GM12878 (cell line): ENCODE results near the gene ST7. TPM values are rescaled to one million over a fixed set of nuclear protein-coding genes. Genes with fewer than 3 reads are reported as not detected.

Source experiments
- ATF7 ChIP-seq: fragments of 450-650 bp; IDR thresholded peaks from 2 replicates; pipeline ENCODE4 v1.6.1; 2016; ENCODE audit warnings: low read depth, mild to moderate bottlenecking
- CBFB ChIP-seq: IDR thresholded peaks from 2 replicates; pipeline ENCODE4 v1.6.1; 2016; ENCODE audit warnings: antibody characterized with exemption, low read depth
- ESRRA ChIP-seq: IDR thresholded peaks from 2 replicates; pipeline ENCODE4 v1.6.1; 2012; ENCODE audit warnings: mild to moderate bottlenecking, low read length, improper control_type of control experiment
- ETV6 ChIP-seq, 2 experiments: fragments of 450-650 bp in 1 of 2; IDR thresholded peaks in 1 of 2; conservative IDR thresholded peaks in 1 of 2; 2 replicates each; pipeline ENCODE4 v1.6.1; 2014; ENCODE audit warnings: antibody characterized with exemption in 1 of 2, borderline replicate concordance in 1 of 2, low read depth in 1 of 2, mild to moderate bottlenecking in 1 of 2, moderate library complexity in 1 of 2
- GATAD2B ChIP-seq: fragments of 450-650 bp; conservative IDR thresholded peaks from 2 replicates; pipeline ENCODE4 v1.6.1; 2017; ENCODE audit warnings: low read depth, mild to moderate bottlenecking, moderate library complexity
- HDAC2 ChIP-seq: fragments of 200-600 bp; sonication (generic); IDR thresholded peaks from 2 replicates; pipeline ENCODE4 v1.6.1; 2017
- MTA3 ChIP-seq: IDR thresholded peaks from 2 replicates; pipeline ENCODE4 v1.6.1; 2012; ENCODE audit warnings: low read length, inconsistent platforms, borderline replicate concordance
- NFXL1 ChIP-seq: fragments of 450-650 bp; IDR thresholded peaks from 2 replicates; pipeline ENCODE4 v1.6.1; 2017; ENCODE audit warnings: antibody characterized with exemption, mild to moderate bottlenecking, borderline replicate concordance
- NFYA ChIP-seq: IDR thresholded peaks from 2 replicates; pipeline ENCODE4 v1.6.1; 2011; ENCODE audit warnings: low read depth, mild to moderate bottlenecking, low read length, improper control_type of control experiment, borderline replicate concordance
- NR2C1 ChIP-seq: fragments of 450-650 bp; IDR thresholded peaks from 2 replicates; pipeline ENCODE4 v1.6.1; 2017; ENCODE audit warnings: antibody characterized with exemption, mild to moderate bottlenecking, moderate library complexity
- NR2F1 ChIP-seq: fragments of 450-650 bp; conservative IDR thresholded peaks from 2 replicates; pipeline ENCODE4 v1.6.1; 2017; ENCODE audit warnings: mild to moderate bottlenecking
- RB1 ChIP-seq: fragments of 450-650 bp; formaldehyde crosslinking; IDR thresholded peaks from 2 replicates; pipeline ENCODE4 v1.6.1; 2017; ENCODE audit warnings: mild to moderate bottlenecking, borderline replicate concordance
- SUZ12 ChIP-seq: fragments of 200-600 bp; sonication (generic); IDR thresholded peaks from one replicate; pipeline ENCODE4 v1.6.1; 2018; ENCODE audit warnings: antibody characterized with exemption, mild to moderate bottlenecking; ENCODE audit not compliant: unreplicated experiment
- TCF7 ChIP-seq: IDR thresholded peaks from 2 replicates; pipeline ENCODE4 v1.6.1; 2014; ENCODE audit warnings: antibody characterized with exemption, borderline replicate concordance
- WRNIP1 ChIP-seq: IDR thresholded peaks from 2 replicates; pipeline ENCODE4 v1.6.1; 2011; ENCODE audit warnings: low read depth, low read length, improper control_type of control experiment, borderline replicate concordance
- ZNF622 ChIP-seq: fragments of 450-650 bp; IDR thresholded peaks from 2 replicates; pipeline ENCODE4 v1.6.1; 2017; ENCODE audit warnings: mild to moderate bottlenecking, inconsistent platforms
- polyA plus RNA-seq, 11 experiments: library from polyadenylated mRNA; depleted of rRNA in 4 of 11; unstranded in 6 of 11; stranded (reverse) in 5 of 11; fragments of >200 nt; fragmentation: Nextera tagmentation in 4 of 11; fragmentation: Illumina TruSeq in 1 of 11; extraction: Ambion mirVana in 4 of 11; extraction: Trizol in 1 of 11; gene quantifications; 1 replicate in 1 of 11; 2 replicates in 10 of 11; pipeline versions ENCODE4 v1.2.1 to v1.2.3, GENCODE V29; 2011 to 2016; ENCODE audit warnings: inconsistent platforms in 2 of 11, missing spikeins in 2 of 11, low read depth in 1 of 11
- total RNA-seq, 4 experiments: library from RNA; depleted of rRNA in 3 of 4; stranded (reverse); fragments of >200 nt in 3 of 4; fragmentation: Illumina TruSeq in 1 of 4; extraction: Trizol in 1 of 4; gene quantifications; 2 replicates each; pipeline versions ENCODE4 v1.2.1 to v1.2.3, GENCODE V29; 2013 to 2021
- TF ChIP-seq, protein P1 (sequence below): IDR thresholded peaks from 2 replicates; pipeline ENCODE4 v1.6.1; 2012; ENCODE audit warnings: improper control_type of control experiment, low read depth, low read length; ENCODE audit not compliant: insufficient replicate concordance
- TF ChIP-seq, protein P2 (sequence below): fragments of 450-650 bp; IDR thresholded peaks from 2 replicates; pipeline ENCODE4 v1.6.1; 2016; ENCODE audit warnings: mild to moderate bottlenecking
- TF ChIP-seq, protein P3 (sequence below): IDR thresholded peaks from 2 replicates; pipeline ENCODE4 v1.6.1; 2011; ENCODE audit warnings: mild to moderate bottlenecking, low read depth, low read length, moderate library complexity; ENCODE audit not compliant: insufficient replicate concordance
- TF ChIP-seq, protein P4 (sequence below): IDR thresholded peaks from 2 replicates; pipeline ENCODE4 v1.6.1; 2011; ENCODE audit warnings: low read depth, low read length, improper control_type of control experiment, borderline replicate concordance
- TF ChIP-seq, protein P5 (sequence below): IDR thresholded peaks from 2 replicates; pipeline ENCODE4 v1.6.1; 2011; ENCODE audit warnings: borderline replicate concordance, low read depth, mild to moderate bottlenecking, moderate library complexity, mixed read lengths, low read length; ENCODE audit not compliant: insufficient read depth; ENCODE audit errors: extremely low read length

The ST7 gene
- total and polyA plus RNA-seq, 10 of the 15 experiments (the other 5 are each of a cell fraction or from before 2014, with no cell fraction given), result 27.7 to 76.4 (median 53.6) TPM

DNA sequence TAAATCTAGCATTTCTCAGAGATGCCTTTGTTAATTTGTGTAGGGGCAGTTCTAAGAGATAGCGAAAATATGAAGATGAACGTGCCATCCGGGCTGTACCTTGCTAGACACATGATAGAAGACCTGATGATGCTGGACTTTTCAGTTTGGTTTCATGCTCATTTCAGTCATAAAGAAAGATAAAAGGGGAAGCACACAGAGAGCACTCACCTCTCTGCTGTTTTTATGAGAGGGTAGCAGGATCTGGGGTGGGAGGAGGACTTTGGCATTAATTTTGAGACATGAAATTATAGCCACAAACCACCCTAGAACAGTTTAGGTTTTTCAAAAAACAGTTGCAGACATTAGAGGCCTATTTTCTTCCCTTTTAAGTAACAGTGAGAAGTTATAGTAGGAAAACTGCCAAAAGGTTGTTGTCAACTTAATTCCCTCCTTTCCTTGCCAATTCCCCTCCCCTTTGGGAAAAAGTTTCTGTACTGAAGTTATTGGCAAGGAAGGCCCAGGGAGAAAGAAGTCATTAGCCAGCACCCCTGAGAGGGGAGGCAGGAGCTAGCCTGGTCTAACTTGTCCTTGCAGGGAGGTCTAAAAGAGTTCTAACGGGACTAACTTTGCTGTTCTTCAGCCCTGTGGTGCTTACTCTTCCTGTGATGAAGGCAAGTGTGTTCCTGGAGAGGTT lies 2.6 kb downstream of the ST7 start (continued):
- TF ChIP-seq, protein P1, sequence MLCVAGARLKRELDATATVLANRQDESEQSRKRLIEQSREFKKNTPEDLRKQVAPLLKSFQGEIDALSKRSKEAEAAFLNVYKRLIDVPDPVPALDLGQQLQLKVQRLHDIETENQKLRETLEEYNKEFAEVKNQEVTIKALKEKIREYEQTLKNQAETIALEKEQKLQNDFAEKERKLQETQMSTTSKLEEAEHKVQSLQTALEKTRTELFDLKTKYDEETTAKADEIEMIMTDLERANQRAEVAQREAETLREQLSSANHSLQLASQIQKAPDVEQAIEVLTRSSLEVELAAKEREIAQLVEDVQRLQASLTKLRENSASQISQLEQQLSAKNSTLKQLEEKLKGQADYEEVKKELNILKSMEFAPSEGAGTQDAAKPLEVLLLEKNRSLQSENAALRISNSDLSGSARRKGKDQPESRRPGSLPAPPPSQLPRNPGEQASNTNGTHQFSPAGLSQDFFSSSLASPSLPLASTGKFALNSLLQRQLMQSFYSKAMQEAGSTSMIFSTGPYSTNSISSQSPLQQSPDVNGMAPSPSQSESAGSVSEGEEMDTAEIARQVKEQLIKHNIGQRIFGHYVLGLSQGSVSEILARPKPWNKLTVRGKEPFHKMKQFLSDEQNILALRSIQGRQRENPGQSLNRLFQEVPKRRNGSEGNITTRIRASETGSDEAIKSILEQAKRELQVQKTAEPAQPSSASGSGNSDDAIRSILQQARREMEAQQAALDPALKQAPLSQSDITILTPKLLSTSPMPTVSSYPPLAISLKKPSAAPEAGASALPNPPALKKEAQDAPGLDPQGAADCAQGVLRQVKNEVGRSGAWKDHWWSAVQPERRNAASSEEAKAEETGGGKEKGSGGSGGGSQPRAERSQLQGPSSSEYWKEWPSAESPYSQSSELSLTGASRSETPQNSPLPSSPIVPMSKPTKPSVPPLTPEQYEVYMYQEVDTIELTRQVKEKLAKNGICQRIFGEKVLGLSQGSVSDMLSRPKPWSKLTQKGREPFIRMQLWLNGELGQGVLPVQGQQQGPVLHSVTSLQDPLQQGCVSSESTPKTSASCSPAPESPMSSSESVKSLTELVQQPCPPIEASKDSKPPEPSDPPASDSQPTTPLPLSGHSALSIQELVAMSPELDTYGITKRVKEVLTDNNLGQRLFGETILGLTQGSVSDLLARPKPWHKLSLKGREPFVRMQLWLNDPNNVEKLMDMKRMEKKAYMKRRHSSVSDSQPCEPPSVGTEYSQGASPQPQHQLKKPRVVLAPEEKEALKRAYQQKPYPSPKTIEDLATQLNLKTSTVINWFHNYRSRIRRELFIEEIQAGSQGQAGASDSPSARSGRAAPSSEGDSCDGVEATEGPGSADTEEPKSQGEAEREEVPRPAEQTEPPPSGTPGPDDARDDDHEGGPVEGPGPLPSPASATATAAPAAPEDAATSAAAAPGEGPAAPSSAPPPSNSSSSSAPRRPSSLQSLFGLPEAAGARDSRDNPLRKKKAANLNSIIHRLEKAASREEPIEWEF, result peak; percentile 3
- TF ChIP-seq NFYA (no peak), MTA3 (peak; percentile 87), TCF7 (0 out of 2 replicates have a peak, but pooled peaks have one; percentile 20), ZNF622 (no peak), CBFB (no peak), RB1 (peak; percentile 55; the same call in 1 of the 2 replicates), HDAC2 (no peak), NR2C1 (no peak), WRNIP1 (0 out of 2 replicates have a peak, but pooled peaks have one; percentile 26), NFXL1 (no peak), ESRRA (no peak), NR2F1 (0 out of 2 replicates have a peak, but pooled peaks have one; percentile 32), ETV6 (conservative IDR thresholded peaks at IDR 0.05 in 1 of 2, IDR thresholded peaks at IDR 0.05 in 1 of 2; ENCODE audit: borderline replicate concordance in 1 of 2, low read depth in 1 of 2) (no peak; a peak in 1 of 4 replicates), SUZ12 (no peak), GATAD2B (no peak), ATF7 (peak; percentile 87)
- TF ChIP-seq, protein P2, sequence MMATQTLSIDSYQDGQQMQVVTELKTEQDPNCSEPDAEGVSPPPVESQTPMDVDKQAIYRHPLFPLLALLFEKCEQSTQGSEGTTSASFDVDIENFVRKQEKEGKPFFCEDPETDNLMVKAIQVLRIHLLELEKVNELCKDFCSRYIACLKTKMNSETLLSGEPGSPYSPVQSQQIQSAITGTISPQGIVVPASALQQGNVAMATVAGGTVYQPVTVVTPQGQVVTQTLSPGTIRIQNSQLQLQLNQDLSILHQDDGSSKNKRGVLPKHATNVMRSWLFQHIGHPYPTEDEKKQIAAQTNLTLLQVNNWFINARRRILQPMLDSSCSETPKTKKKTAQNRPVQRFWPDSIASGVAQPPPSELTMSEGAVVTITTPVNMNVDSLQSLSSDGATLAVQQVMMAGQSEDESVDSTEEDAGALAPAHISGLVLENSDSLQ, result no peak
- TF ChIP-seq, protein P3, sequence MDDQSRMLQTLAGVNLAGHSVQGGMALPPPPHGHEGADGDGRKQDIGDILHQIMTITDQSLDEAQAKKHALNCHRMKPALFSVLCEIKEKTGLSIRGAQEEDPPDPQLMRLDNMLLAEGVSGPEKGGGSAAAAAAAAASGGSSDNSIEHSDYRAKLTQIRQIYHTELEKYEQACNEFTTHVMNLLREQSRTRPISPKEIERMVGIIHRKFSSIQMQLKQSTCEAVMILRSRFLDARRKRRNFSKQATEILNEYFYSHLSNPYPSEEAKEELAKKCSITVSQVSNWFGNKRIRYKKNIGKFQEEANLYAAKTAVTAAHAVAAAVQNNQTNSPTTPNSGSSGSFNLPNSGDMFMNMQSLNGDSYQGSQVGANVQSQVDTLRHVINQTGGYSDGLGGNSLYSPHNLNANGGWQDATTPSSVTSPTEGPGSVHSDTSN, result peak; percentile 8
- TF ChIP-seq, protein P4, sequence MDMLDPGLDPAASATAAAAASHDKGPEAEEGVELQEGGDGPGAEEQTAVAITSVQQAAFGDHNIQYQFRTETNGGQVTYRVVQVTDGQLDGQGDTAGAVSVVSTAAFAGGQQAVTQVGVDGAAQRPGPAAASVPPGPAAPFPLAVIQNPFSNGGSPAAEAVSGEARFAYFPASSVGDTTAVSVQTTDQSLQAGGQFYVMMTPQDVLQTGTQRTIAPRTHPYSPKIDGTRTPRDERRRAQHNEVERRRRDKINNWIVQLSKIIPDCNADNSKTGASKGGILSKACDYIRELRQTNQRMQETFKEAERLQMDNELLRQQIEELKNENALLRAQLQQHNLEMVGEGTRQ, result no peak; the same call in 1 of the 2 replicates
- TF ChIP-seq, protein P5, sequence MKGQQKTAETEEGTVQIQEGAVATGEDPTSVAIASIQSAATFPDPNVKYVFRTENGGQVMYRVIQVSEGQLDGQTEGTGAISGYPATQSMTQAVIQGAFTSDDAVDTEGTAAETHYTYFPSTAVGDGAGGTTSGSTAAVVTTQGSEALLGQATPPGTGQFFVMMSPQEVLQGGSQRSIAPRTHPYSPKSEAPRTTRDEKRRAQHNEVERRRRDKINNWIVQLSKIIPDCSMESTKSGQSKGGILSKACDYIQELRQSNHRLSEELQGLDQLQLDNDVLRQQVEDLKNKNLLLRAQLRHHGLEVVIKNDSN, result no peak
